Smooth muscle cell of the brain vasculature (primary cell): ENCODE results near the gene ISX.

Source experiments
- DNase-seq: peaks from one replicate; pipeline ENCODE4 v3.0.0-alpha.2; 2012; ENCODE audit warnings: low read depth, low spot score

ISX gene

DNA sequence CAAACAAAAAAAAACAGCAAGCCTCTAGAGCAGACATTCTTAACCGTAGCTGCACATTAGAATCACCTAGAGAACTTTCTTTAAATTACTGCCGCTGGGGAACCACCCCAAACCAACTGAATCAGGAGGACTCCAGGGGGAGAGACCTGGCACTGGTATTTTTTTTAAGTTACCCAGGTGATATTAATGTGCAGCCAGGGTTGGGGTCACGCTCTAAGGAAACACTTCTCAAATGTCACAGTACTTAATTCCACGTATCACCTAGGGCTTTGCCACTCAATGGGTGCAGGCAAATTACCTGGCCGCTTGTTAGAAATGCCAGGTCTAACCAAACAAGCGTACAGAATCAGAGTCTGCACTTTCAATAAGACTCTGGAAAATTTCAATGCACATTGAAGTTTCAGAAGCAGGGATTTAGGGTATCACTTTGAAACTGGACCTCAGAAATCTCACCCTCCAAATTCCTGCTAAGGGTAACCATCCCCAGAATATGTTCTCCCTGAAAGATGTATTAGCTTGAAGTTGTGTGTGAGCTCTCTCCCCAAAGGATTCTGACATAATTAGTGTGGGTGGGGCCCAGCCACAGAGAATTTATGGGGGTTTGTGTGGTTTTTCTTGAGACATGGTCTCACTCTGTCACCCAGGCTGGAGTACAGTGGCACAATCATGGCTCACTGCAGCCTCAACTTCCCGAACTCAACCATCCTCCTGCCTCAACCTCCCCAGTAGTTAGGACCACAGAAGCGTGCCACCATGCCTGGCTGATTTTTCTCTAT is 12.7 kb upstream of the ISX start:
- no peak for DNase-seq

DNA sequence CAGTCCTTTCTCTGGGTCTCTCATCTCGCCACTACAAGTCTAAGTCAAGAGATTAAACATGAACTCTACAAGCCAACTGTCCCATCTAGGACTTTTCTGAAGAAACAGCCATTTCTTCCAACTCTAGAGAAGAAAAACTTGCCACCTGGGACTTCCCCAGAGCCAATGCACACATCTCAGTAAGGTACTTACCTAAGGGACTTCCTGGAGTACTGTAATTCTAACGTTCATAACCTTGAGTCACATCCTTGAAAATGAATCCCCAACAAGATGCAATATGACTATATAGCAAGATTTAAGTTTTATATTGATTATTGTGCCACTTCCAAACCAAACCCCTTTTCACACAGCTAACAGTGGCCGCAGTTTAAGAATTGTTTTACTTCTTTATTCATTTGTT is 11.9 kb upstream of the ISX start:
- no peak for DNase-seq

DNA sequence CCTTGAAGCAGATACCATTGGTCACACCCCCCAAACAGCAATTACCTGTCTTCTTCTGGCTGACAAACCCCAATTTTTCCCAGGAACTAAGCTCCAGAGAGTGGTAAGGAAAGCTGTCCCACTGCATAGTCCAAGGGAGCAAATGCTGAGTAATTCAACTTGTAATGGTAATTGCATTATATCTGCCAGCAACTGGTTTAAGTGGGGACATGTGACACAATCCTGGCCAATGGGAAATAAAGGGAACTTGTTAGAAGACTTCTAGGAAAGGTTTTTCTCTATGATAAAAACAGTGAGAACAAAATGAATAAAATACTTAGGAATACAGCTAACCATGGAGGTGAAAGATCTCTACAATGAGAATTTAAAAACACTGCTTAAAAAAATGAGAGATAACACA is 9.5 kb upstream of the ISX start:
- DNase-seq = no peak

DNA sequence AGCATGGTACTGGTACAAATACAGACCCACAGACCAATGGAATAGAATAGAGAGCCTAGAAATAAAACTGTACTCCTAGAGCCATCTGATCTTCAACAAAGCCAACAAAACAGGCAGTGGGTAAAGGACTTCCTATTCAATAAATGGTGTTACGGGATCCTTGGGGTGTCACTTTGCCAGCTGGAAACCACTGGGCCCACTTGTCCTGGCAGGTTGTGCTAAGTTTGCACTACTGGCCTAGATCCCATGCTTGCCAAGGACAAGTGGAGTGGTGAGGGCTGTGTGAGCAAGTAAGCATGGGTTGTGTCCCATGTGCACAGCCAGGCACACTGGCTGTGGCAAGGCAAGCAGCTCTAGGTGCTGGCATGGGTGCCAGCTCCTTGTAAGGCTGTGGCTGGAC is 8.8 kb upstream of the ISX start:
- no peak for DNase-seq

DNA sequence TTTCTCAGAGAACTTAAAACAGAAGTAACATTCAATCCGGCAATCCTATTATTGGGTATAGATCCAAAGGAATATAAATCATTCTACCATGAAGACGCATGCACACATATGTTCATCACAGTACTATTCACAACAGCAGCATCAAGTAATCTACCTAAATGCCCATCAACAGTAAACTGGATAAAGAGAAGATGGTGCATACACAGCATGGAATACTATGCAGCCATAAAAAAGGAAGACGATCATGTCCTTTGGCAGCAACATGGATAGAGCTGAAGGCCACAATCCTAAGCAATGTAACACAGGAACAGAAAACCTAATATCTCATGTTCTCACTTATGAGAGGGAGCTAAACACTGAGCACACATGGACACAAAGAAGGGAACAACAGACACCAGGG is 6.3 kb upstream of the ISX start:
- no peak for DNase-seq

DNA sequence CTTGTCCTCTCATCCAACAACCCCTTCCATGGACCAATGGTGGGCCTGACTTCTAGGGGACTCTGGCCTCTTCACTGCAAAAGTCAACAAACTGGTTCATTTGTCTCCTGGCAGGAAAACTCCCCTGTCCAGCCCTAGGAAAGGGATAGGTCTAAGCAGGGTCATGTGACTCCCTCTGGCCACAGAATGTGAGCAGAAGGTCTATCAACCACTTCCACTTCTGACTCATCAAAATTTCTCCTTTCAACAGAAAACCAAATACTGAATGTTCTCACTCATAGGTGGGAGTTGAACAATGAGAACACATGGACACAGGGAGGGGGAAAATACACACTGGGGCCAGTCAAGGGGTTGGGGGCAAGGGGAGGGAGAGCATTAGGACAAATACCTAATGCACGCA is 1.3 kb upstream of the ISX start:
- DNase-seq = no peak

DNA sequence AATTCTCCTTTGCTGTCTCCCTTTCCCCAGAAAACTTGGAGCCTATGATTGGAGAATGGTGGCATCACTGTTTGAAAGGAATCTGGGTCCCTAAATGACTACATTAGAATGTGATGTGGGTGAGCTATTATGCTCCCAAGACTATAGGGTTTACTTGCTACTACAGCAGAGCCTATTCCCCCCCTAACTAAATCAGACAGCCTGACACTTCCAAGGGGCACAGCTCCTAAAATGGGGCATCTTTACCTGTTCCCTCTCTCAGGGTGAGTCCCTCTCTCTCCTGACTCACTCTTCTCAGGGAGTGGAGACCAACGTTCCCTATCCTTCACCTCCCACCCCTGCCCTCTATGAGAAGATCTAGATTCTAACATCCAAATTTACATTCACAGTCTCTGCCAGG is 775 bp upstream of the ISX start:
- DNase-seq = no peak

DNA sequence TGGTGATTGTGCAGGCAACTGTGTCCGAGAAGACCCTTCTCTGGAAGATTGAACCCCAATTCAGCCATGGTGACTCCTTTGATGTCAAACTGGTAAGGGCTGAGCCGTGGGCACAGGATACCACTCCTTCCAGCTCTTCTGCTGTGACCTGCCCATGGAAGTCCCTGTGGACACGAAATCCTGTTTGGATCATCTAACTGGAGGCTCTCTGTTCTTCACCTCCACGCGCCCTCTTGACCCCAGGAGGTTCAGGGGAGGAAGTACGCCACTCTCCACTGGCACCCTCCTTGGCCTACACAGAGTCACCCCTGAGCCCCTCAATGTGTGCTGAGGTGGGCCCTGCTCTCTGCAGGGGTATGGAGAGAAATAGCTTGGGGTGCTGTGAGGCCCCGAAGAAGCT is 810 bp downstream of the ISX start:
- DNase-seq = no peak

DNA sequence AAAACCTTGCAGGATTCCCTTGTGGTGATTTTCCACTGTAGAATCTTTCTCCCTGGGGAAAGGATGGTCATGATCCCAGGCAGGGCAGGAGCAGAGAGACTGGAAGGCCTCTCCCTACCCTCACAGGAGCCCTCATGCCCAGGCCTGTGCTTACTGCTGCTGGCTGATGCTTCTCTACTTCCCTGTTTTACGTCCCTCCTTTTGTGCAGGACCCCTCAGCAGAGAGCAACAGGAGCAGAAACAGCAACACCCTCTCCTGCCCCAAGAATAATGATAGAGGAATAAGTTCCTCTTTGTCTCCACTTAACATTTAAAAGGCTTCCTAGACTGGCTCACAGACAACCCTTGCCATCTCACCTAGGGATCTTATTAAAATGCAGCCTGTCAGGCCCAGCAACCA is 3.6 kb downstream of the ISX start:
- DNase-seq = no peak

DNA sequence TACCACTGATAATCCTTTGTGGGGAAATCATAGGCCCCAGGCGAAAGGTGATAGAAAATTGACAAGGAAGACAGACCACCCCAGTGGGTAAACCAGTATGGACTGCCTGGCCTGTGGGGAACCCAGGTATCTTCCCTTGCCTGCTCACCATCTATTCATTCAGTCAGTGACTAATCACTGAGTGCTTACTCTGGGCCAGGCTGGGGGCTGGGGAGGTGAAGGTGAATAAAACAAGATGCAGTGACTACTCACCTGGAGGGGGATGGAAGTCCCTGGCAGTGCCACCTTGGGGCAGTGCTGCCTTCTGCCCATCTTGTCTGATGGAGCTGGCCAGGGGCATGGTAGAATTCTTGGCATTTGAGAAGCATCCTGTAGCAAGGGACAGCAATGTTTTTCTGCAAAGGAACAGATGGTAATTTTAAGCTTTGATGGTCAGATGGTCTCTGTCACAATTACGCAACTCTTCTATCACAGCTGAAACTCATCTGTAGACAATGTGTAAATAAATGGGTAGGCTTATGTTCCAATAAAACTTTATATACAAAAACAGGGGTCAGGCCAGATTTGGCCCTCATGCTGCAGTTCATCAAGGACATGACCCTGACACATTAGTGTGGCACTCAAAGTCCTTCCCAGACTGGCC is 4.6 kb downstream of the ISX start:
- DNase-seq = no peak

DNA sequence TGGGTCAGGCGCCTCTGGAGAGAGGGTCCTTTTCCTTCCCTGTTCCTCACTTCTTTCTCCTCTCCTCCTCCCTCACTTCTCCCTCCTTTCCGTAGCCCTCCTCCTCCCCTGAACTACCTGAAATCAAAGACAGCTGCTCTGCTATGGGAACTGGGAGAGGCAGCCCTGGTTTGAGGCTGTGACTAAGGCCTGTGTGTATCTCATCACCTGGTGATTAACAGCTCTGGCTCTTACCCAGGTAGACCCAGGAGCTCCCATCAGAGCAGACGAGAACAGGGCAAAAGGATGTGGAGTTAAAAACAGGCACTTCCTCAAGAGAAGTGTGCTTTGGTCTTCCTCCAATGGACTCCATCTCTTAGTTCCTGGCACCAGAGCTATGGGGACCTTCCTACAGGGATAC is 5.8 kb downstream of the ISX start:
- no peak for DNase-seq

DNA sequence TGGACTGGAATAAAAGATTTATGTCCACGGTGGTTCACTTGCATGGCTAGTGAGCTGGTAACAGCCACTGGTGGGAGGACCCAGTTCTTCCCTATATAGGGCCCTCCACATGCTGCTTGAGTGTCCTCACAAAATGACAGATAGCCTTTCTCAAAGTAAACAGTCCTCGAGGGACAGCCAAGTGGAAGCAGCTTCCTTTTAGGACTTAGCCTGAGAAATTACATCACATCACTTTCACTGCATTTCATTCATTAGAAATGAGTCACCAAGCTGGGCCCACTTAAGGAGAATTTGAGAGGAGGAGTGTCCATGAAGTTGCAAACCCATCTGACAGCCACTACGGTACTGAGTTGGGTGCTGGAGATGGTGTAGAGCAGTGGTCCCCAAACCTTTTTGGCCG is 7.0 kb downstream of the ISX start:
- no peak for DNase-seq

DNA sequence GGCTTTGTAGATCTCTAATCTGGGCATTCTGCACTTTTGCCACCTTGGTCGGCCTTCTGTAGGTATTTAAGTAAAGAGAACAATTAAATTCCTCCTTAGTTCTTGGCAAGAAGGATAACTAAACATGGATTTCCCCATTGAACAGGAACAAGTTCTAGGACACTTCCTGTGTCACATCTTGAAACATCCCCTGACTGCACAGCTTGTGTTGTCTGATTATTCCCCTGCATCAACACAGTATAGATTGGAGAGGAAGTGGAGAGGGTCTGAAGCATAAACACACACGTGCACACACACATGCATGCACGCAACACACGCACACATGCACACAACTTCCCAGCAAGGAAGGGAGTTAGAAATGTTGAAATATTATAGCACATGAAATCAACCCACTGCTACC is 8.6 kb downstream of the ISX start:
- no peak for DNase-seq

DNA sequence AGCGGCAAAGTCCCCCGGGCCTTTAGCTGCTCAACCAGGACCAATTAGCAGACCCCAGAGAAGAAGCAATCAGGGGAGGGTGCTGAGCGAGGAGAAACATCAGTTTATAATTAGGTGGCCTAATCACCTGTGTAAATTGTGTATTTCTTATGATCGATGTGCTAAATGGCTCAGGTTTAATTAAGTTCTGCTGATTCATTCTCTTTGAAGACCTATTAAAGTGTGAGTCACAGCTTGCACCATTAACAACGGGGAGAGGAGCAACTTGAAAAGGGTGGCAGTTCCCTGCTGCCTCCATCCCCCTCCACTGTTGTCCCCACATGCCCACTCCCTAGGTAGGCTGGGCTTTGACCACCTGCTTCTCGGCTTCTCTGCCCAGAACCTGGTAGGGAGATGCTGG is 10.7 kb downstream of the ISX start:
- DNase-seq = no peak

DNA sequence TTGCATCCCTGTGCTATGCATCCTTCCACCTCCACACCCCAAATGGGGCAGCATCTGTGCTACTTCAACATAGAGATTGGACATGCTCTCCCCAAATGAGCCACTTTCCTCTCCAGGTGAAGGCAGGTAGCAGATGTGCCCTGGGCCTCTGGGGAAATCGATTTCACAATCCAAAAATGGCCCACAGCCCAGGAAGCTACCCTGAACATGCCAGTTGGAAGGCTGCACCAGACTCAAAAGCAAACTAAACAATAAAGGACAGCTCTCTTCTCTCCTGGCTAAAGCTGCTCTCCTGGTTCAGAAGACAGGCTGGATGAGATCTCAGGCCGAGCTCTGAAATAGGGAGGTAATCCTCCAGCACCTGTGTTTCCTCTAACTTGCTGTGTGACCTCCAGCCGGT is 19.7 kb downstream of the ISX start:
- DNase-seq = no peak

DNA sequence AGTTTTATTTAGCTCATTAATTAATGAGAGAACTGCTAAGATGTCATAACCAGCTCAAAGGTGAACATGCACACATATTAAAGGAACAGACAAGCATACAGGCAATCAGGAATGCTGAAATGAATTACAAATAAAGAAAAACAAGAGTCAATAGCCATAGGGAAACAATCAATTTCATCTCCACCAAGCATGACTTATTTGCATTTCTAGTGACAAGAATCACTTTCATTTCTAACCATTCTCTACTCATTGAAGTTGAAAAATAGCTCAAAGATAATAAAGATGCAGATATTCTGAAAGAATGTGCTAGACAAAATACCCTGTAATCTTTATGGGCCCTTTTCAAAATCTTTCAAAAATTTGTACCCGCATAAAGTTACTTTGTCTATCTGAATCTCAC is 23.2 kb downstream of the ISX start:
- no peak for DNase-seq

DNA sequence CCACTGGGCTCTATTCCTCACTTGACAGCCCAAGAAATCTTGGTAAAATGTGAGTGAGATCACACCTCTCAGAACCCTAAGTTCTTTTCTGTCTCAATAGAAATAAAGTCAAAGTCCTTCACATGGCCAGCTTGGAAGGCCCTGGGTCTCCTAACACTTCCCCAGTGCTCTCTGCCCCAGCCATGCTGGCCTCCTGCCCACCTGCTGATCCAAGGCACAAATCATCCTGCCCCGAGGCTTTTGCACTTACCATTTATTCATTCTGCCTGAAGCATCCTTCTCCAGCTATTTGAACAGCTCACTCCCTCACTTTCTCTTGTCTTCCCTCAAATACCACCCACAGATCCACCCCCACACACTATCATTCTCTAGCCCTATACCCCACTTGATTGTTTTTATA is 26.4 kb downstream of the ISX start:
- no peak for DNase-seq

DNA sequence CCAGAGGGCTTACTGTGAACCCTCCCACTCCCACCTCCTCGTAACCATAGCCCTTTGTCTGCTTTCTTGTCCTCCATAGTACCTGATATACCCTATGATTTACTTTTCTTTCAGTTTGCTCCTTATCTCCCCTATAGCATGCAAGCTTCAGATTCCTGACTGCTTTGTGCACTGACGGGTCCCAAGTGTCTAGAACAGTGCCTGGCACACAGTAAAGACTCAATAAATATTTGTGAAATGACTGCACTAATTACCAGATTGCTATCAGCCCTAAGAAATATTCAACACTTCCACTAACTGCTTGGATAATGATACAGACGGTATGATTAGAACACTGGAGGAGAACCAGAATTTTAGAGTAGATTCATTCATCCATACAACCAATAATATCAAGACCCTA is 33.0 kb downstream of the ISX start:
- no peak for DNase-seq

DNA sequence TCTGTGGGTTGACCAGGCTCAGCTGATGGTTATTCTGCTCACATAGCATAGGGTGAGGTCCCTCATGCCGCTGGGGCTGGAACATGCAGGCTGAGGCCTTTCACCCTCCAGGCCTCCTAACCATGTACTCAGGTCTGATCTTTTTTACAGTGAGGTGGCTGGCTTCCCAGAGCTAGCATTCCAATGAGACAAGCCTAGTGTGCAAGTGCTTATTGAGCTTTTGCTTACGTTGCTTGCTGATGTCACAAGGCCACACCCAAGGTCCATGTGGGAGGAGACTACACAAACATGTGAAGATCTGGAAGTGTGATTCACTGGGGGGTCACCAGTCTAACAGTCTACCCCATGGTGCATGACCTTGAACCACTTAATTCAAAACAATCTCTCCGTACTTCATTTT is 33.9 kb downstream of the ISX start:
- no peak for DNase-seq

DNA sequence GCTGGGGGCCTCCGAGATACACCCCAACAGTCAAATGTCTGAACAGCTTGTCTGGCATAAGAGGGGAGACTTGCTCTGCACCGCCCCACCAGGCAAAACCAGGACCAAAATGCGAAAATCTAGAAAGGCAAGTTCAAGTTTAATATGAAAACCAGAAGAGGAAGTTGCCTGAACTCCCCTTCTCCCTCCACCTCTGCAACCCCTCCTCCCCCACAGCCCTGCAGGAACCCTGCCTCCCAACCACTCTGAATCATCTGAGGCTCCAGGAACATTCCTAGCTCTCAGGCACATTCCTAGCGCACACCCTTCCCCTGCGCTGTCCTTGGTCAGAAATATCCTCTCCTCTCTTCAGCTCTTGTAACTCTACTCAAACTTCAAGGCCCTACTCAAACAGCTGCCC is 36.7 kb downstream of the ISX start:
- no peak for DNase-seq

DNA sequence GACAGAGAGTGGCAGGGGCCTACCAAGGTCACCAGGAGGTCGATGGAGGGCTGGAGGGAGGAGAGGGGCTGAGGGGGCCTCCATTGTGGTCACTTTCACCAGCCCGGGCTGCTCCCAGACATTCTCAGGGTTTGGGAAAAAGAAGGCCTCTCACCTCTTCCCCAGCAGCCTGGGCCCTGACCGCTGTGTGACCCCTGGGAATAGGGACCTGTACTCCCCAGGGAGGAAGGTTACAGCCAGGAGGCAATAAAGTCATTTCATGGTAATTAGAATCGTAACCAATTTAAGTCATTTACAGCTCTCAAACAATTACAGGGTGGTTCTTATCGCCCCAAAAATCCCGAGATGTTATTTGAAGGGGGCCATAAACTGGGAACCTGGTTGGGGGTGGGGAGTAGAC is 37.8 kb downstream of the ISX start:
- no peak for DNase-seq

DNA sequence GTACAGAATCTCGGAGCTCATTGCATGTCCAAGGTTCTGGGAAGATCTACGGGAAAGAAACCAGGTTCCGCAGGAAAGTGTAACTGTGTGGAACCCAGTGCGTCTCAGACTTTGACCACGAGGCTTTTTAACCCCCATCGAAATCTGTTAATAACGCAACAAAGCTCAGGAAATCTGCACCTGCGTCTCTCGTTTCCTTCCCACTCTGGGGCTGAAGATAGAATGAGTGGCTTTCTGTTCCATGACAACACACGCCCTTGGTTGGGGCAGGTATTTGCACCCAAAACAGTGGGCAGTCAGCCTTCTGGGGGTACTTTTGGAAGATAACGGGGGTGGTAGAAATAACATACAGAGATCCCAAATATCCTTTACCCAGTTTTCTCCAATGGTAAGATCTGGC is 38.5 kb downstream of the ISX start:
- DNase-seq = no peak

DNA sequence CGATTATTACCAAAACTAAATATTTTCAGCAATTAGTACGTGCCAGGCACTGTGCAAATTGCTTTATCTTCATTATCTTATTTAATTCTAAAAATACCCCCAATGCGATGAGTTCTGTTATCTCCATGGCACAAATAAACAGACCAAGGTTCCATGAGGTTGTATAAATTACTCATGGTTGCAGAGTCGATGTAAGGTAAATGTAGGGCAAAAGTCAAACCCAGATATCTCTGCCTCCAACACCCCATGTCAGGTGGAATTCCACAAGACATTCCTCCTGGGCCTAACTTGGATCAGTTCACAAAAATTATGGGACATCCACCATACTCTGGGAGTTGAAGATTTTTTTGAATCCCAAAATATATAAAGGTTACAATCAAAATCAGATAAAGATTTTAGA is 43.7 kb downstream of the ISX start:
- no peak for DNase-seq

DNA sequence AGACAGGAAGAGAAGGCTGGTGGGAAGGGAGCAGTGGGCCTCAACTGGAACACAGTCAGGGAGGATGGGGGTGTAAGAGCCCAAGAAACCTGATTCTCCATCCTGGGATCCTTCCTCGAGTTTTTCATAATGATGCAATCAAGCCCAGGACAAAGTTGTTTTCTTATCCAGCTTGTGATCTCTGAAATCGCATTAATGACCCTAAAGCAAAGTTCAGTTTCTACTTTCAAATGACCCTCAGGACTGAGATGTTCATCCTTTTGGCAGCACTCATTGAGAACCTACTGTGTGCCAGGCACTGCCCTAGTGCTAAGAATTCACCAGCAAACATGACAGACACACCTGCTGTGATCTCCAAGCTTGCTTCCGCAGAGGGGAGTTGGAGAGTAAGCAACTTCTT is 45.3 kb downstream of the ISX start:
- no peak for DNase-seq
